IPS-NIHi7 (cell line): ENCODE results near the gene OR10T2.
"Not testable (repeated sequence)": the region's sequence is repeated elsewhere in the genome, so short reads cannot be mapped to it uniquely, and the experiment has no call there.

Experiments
- DNase-seq: peaks from one replicate; pipeline ENCODE4 v3.0.0; 2012; ENCODE audit warnings: mixed read lengths; ENCODE audit errors: extremely low spot score

OR10T2 gene

GRCh38 chr1:158356616-158357015, 42.6 kb downstream of the OR10T2 start:
- no peak for DNase-seq

- no peak for DNase-seq
Measured at GRCh38 chr1:158355773-158356285, 43.4 kb downstream of the OR10T2 start.

- DNase-seq = no peak
Measured at GRCh38 chr1:158354255-158354654, 45.0 kb downstream of the OR10T2 start.

- no peak for DNase-seq
Measured at GRCh38 chr1:158353303-158354075, 45.8 kb downstream of the OR10T2 start, which contains the start of gene CD1E. Gene CD1E, plus strand, starts transcription at chr1:158353894. Its CDS starts 95 bp downstream, at chr1:158353989.

GRCh38 chr1:158348946-158349345, 50.3 kb downstream of the OR10T2 start:
- DNase-seq = not testable (repeated sequence)
